Measurements from ENCODE around the gene CSGALNACT2. TPM values are rescaled to one million over a fixed set of nuclear protein-coding genes. Genes with fewer than 3 reads are reported as not detected.

Gene CSGALNACT2
- total and polyA plus RNA-seq, 2 donors (not counting 1 experiment from before 2014, with no cell fraction given), result 10.9 to 24.0 TPM

DNA sequence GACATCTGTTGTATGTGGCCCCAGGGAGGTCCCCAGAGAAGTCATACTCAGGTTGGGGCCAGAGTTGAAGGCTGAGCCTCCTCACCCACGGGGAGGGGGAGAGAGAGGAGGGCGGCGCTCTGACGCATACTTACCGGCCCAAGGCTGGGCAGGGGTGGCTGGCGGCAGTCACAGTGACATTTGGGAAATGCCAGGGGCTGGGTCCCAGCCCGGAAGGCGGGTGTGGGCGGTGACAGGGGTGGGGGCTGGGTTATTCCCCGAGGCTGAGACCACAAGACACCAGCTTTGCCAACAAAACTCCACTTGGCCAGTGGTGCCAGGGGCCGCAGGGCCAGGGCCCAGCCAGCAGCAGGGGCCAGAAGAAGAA lies 87.5 kb downstream of the CSGALNACT2 start:
- DNase-seq (no peak), ATAC-seq (ENCODE audit: low read depth) (peak; percentile 21)
- H3K36me3 ChIP-seq (replicated peaks in 1 of 2; ENCODE audit: control extremely low read depth in 1 of 2, control insufficient read depth in 1 of 2, extremely low read depth in 1 of 2, insufficient read depth in 2 of 2, low read length in 1 of 2), result no peaks in the 10 kb centered on the region
- Mint-ChIP-seq H3K4me1 (peaks cover 18% of the 10 kb centered on the region), H3K9me3 (ENCODE audit: insufficient read depth) (no peaks in the 10 kb centered on the region), H3K27ac (no peak overlapping the region), H3K4me3 (no peak overlapping the region), H3K27me3 (peaks cover 35% of the 10 kb centered on the region)
- no peaks in the 10 kb centered on the region for H4K20me1 ChIP-seq (ENCODE audit: control insufficient read depth, insufficient read depth, low read length, poor library complexity, severe bottlenecking)
- no peak overlapping the region for H3K4me3 ChIP-seq (ENCODE audit: control extremely low read depth in 1 of 5, extremely low read depth in 1 of 5, insufficient read depth in 1 of 5, low read depth in 2 of 5, low read length in 4 of 5)
- ChIA-PET POLR2A (interaction anchor here (0.6 to 0.7 kb wide), 2 partner anchors 45 to 47 kb away, joined by 4 to 8 read pairs; no protein-coding TSS in a partner anchor), CTCF (interaction anchor here (1.6 kb wide), 1 partner anchor 21 kb away, joined by 5 read pairs; no protein-coding TSS in a partner anchor)
- WGBS (ENCODE audit: insufficient coverage), result 41% methylated on average over 11 of the region's 11 CpGs
- H3K27ac ChIP-seq (ENCODE audit: low read length in 2 of 2), result no peak overlapping the region
- H3K27me3 ChIP-seq (replicated peaks in 1 of 4; ENCODE audit: control extremely low read depth in 1 of 4, control insufficient read depth in 3 of 4, insufficient read depth in 4 of 4, low read length in 3 of 4), result peaks cover 0 to 32% (median 7%) of the 10 kb centered on the region in 4 experiments
- H3K4me2 ChIP-seq (replicated peaks; ENCODE audit: low read depth, low read length, poor library complexity, severe bottlenecking), result no peak overlapping the region
- peaks cover 13 to 23% of the 10 kb centered on the region in 2 donors for H3K4me1 ChIP-seq (ENCODE audit: control insufficient read depth in 2 of 2, insufficient read depth in 2 of 2, low read length in 2 of 2)
- H2AFZ ChIP-seq (ENCODE audit: insufficient read depth, low read depth, low read length, poor library complexity, severe bottlenecking), result no peak overlapping the region
- no peaks in the 10 kb centered on the region for H3K79me2 ChIP-seq (ENCODE audit: control insufficient read depth, insufficient read depth, low read length)
- TF ChIP-seq, protein P1, sequence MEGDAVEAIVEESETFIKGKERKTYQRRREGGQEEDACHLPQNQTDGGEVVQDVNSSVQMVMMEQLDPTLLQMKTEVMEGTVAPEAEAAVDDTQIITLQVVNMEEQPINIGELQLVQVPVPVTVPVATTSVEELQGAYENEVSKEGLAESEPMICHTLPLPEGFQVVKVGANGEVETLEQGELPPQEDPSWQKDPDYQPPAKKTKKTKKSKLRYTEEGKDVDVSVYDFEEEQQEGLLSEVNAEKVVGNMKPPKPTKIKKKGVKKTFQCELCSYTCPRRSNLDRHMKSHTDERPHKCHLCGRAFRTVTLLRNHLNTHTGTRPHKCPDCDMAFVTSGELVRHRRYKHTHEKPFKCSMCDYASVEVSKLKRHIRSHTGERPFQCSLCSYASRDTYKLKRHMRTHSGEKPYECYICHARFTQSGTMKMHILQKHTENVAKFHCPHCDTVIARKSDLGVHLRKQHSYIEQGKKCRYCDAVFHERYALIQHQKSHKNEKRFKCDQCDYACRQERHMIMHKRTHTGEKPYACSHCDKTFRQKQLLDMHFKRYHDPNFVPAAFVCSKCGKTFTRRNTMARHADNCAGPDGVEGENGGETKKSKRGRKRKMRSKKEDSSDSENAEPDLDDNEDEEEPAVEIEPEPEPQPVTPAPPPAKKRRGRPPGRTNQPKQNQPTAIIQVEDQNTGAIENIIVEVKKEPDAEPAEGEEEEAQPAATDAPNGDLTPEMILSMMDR (IDR thresholded peaks at IDR 0.05), result no peak
- TF ChIP-seq EZH2 (IDR thresholded peaks at IDR 0.05; ENCODE audit: borderline replicate concordance, insufficient read depth, low read depth, low read length, poor library complexity, severe bottlenecking), result no peak
- H3K9ac ChIP-seq (ENCODE audit: low read length), result no peak overlapping the region
- H3K9me3 ChIP-seq (ENCODE audit: control extremely low read depth in 1 of 3, control insufficient read depth in 2 of 3, insufficient read depth in 1 of 3, low read length in 2 of 3), result no peaks in the 10 kb centered on the region
- intact Hi-C loops (cut with micrococcal nuclease), result no loop called here

DNA sequence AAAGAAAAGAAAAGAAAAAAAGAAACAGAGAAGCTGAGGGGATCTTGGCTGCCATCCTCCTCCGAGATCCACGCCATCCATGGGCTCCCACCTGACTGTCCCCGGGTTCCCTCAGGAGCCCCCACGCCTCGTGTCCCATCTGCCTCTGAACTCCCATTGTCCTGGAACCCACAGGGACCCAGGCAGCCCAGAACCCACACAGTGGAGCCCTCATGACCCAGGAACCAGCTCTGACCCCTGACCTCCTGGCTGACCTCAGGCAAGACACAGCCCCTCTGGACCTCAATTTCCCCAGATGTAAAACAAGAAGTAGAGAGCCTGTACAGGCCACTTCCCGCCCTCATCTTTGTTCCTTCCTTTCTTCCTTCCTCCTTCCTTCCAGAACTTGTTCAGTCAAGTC lies 88.2 kb downstream of the CSGALNACT2 start:
- Histone ChIP-seq H3K36me3 (replicated peaks in 1 of 2; ENCODE audit: control extremely low read depth in 1 of 2, control insufficient read depth in 1 of 2, extremely low read depth in 1 of 2, insufficient read depth in 2 of 2, low read length in 1 of 2) (no peaks in the 10 kb centered on the region), H3K79me2 (ENCODE audit: control insufficient read depth, insufficient read depth, low read length) (no peaks in the 10 kb centered on the region), H4K20me1 (ENCODE audit: control insufficient read depth, insufficient read depth, low read length, poor library complexity, severe bottlenecking) (no peaks in the 10 kb centered on the region), H3K9me3 (ENCODE audit: control extremely low read depth in 1 of 3, control insufficient read depth in 2 of 3, insufficient read depth in 1 of 3, low read length in 2 of 3) (no peaks in the 10 kb centered on the region), H3K27me3 (replicated peaks in 1 of 4; ENCODE audit: control extremely low read depth in 1 of 4, control insufficient read depth in 3 of 4, insufficient read depth in 4 of 4, low read length in 3 of 4) (peaks cover 0 to 35% (median 6%) of the 10 kb centered on the region in 4 experiments), H3K4me1 (ENCODE audit: control insufficient read depth in 2 of 2, insufficient read depth in 2 of 2, low read length in 2 of 2) (peaks cover 20 to 25% of the 10 kb centered on the region in 2 donors), H3K4me3 (ENCODE audit: control extremely low read depth in 1 of 5, extremely low read depth in 1 of 5, insufficient read depth in 1 of 5, low read depth in 2 of 5, low read length in 4 of 5) (no peak overlapping the region), H2AFZ (ENCODE audit: insufficient read depth, low read depth, low read length, poor library complexity, severe bottlenecking) (no peak overlapping the region), H3K27ac (ENCODE audit: low read length in 2 of 2) (no peak overlapping the region), H3K4me2 (replicated peaks; ENCODE audit: low read depth, low read length, poor library complexity, severe bottlenecking) (no peak overlapping the region), H3K9ac (ENCODE audit: low read length) (no peak overlapping the region)
- peaks cover 25% of the 10 kb centered on the region for H3K4me1 Mint-ChIP-seq
- TF ChIP-seq EZH2 (IDR thresholded peaks at IDR 0.05; ENCODE audit: borderline replicate concordance, insufficient read depth, low read depth, low read length, poor library complexity, severe bottlenecking), result no peak
- TF ChIP-seq, protein P1 (IDR thresholded peaks at IDR 0.05), result no peak
- ChIA-PET CTCF (interaction anchor here (1.6 kb wide), 1 partner anchor 21 kb away, joined by 5 read pairs; no protein-coding TSS in a partner anchor), POLR2A (interaction anchor here (0.6 kb wide), 1 partner anchor 48 kb away, joined by 8 read pairs; no protein-coding TSS in a partner anchor)
- ATAC-seq (ENCODE audit: low read depth) (no peak), DNase-seq (no peak)
- 83% methylated on average over 6 of the region's 6 CpGs for WGBS (ENCODE audit: insufficient coverage)
- no peak overlapping the region for H3K4me3 Mint-ChIP-seq
- intact Hi-C loops (cut with micrococcal nuclease), result no loop called here
- peaks cover 37% of the 10 kb centered on the region for H3K27me3 Mint-ChIP-seq
- H3K9me3 Mint-ChIP-seq (ENCODE audit: insufficient read depth), result no peaks in the 10 kb centered on the region
- H3K27ac Mint-ChIP-seq, result no peak overlapping the region

All from B cell (primary cell).